GM12878 (cell line): ENCODE results near the gene CENPF. TPM values are rescaled to one million over a fixed set of nuclear protein-coding genes. Genes with fewer than 3 reads are reported as not detected.

ENCODE experiments used
- ATAC-seq: fragments of 200-7000 bp; cut with Tn5 transposase; 3 replicates; pipeline ENCODE4 v1.9.1; 2020; ENCODE audit warnings: mild to moderate bottlenecking, moderate library complexity
- BruUV-seq: library from RNA; stranded (reverse); fragments of 400-500 nt; replicated peaks from 2 replicates; lab custom pipeline; 2021; lab: Mats Ljungman, UMichigan
- CTCF ChIA-PET: fragments of 300-600 bp; sonication (Branson Sonifier 250); formaldehyde crosslinking; extraction: SDS; loops from one replicate; lab custom pipeline; 2021; ENCODE audit warnings: inconsistent platforms; lab: Yijun Ruan, JAX
- POLR2A ChIA-PET: fragments of 350-600 bp; formaldehyde crosslinking; extraction: SDS; loops from one replicate; lab custom pipeline; 2021; ENCODE audit warnings: inconsistent platforms; lab: Charles Lee
- RAD21 ChIA-PET: fragments of 300-600 bp; sonication (Branson Sonifier 250); formaldehyde crosslinking; loops from one replicate; lab custom pipeline; 2023; ENCODE audit warnings: antibody characterized with exemption; ENCODE audit not compliant: unreplicated experiment; lab: Charles Lee
- SMC1A ChIA-PET: fragments of 300-600 bp; sonication (Branson Sonifier 250); formaldehyde crosslinking; loops from one replicate; lab custom pipeline; 2023; ENCODE audit not compliant: unreplicated experiment, uncharacterized antibody; lab: Charles Lee
- DNase-seq: peaks from one replicate; pipeline ENCODE4 v3.0.0-alpha.2; 2011; ENCODE audit warnings: low read depth, low spot score
- FAIRE-seq: peaks from 3 replicates; lab custom pipeline; 2011; peaks lifted over from hg19 to GRCh38; lab: Jason Lieb, UNC
- H2AFZ ChIP-seq: 2 replicates; pipeline ENCODE4 v1.6.0; 2011; ENCODE audit warnings: low read depth, low read length, control low read depth; ENCODE audit not compliant: control insufficient read depth
- H3K27ac ChIP-seq: 2 replicates; pipeline ENCODE4 v1.5.1; 2011; ENCODE audit warnings: control low read depth; ENCODE audit not compliant: control insufficient read depth, insufficient read depth
- H3K27me3 ChIP-seq, 2 experiments: replicated peaks in 1 of 2; 2 replicates each; pipeline versions ENCODE4 v1.6.0 to v1.6.1; 2011; ENCODE audit warnings: low read length in 1 of 2; ENCODE audit not compliant: control insufficient read depth in 2 of 2, insufficient read depth in 2 of 2
- H3K36me3 ChIP-seq, 2 experiments: 2 replicates each; pipeline ENCODE4 v1.5.1; 2011; ENCODE audit warnings: low read length in 1 of 2; ENCODE audit not compliant: control insufficient read depth in 2 of 2, insufficient read depth in 2 of 2
- H3K4me1 ChIP-seq: 2 replicates; pipeline ENCODE4 v1.6.1; 2011; ENCODE audit warnings: mild to moderate bottlenecking, low read length, moderate library complexity, mixed read lengths; ENCODE audit not compliant: control insufficient read depth, insufficient read depth
- H3K4me2 ChIP-seq: 2 replicates; pipeline ENCODE4 v1.6.0; 2011; ENCODE audit warnings: control low read depth; ENCODE audit not compliant: control insufficient read depth, insufficient read depth
- H3K4me3 ChIP-seq: fragments of 200-600 bp; sonication (generic); 2 replicates; pipeline ENCODE4 v1.5.1; 2016
- H3K79me2 ChIP-seq: 2 replicates; pipeline ENCODE4 v1.6.0; 2011; ENCODE audit warnings: low read length; ENCODE audit not compliant: control insufficient read depth, insufficient read depth
- H3K9ac ChIP-seq: 2 replicates; pipeline ENCODE4 v1.8.0; 2011; ENCODE audit warnings: low read length, control low read depth, mixed read lengths; ENCODE audit not compliant: control insufficient read depth, insufficient read depth
- H3K9me3 ChIP-seq: replicated peaks from 3 replicates; pipeline ENCODE4 v1.5.1; 2011; ENCODE audit warnings: mild to moderate bottlenecking, low read length; ENCODE audit not compliant: control insufficient read depth, insufficient read depth
- H4K20me1 ChIP-seq: 2 replicates; pipeline ENCODE4 v1.6.0; 2011; ENCODE audit not compliant: control insufficient read depth, insufficient read depth
- CBFB ChIP-seq: IDR thresholded peaks from 2 replicates; pipeline ENCODE4 v1.6.1; 2016; ENCODE audit warnings: antibody characterized with exemption, low read depth
- CEBPZ ChIP-seq: fragments of 150-350 bp; IDR thresholded peaks from 2 replicates; pipeline ENCODE4 v1.6.1; 2016; ENCODE audit warnings: low read depth, low read length
- CHD4 ChIP-seq: fragments of 200-600 bp; sonication (generic); IDR thresholded peaks from 2 replicates; pipeline ENCODE4 v1.6.1; 2016; ENCODE audit warnings: mild to moderate bottlenecking
- GABPA ChIP-seq: IDR thresholded peaks from 2 replicates; pipeline ENCODE4 v1.6.1; 2014; ENCODE audit warnings: antibody characterized with exemption, low read depth, mild to moderate bottlenecking, inconsistent platforms
- IKZF1 ChIP-seq: fragments of 450-650 bp; conservative IDR thresholded peaks from 2 replicates; pipeline ENCODE4 v1.6.1; 2017; ENCODE audit warnings: antibody characterized with exemption, mild to moderate bottlenecking
- IRF4 ChIP-seq: IDR thresholded peaks from 2 replicates; pipeline ENCODE4 v1.6.1; 2011; ENCODE audit warnings: low read depth, low read length
- KLF5 ChIP-seq: fragments of 450-650 bp; IDR thresholded peaks from 2 replicates; pipeline ENCODE4 v1.6.1; 2014; ENCODE audit warnings: mild to moderate bottlenecking; ENCODE audit not compliant: partially characterized antibody
- MYB ChIP-seq: fragments of 150-350 bp; IDR thresholded peaks from 2 replicates; pipeline ENCODE4 v1.6.1; 2014; ENCODE audit warnings: mild to moderate bottlenecking, low read depth, low read length, borderline replicate concordance
- NR2C1 ChIP-seq: fragments of 450-650 bp; IDR thresholded peaks from 2 replicates; pipeline ENCODE4 v1.6.1; 2017; ENCODE audit warnings: antibody characterized with exemption, mild to moderate bottlenecking, moderate library complexity
- NR2C2 ChIP-seq: IDR thresholded peaks from 2 replicates; pipeline ENCODE4 v1.6.1; 2011; ENCODE audit warnings: borderline replicate concordance, low read depth; ENCODE audit not compliant: control insufficient read depth, insufficient read length
- NR2F1 ChIP-seq: fragments of 450-650 bp; conservative IDR thresholded peaks from 2 replicates; pipeline ENCODE4 v1.6.1; 2017; ENCODE audit warnings: mild to moderate bottlenecking
- SMAD1 ChIP-seq: fragments of 450-650 bp; IDR thresholded peaks from 2 replicates; pipeline ENCODE4 v1.6.1; 2018; ENCODE audit warnings: mild to moderate bottlenecking, low read depth; ENCODE audit not compliant: partially characterized antibody
- SPI1 ChIP-seq: IDR thresholded peaks from 2 replicates; pipeline ENCODE4 v1.6.1; 2011; ENCODE audit warnings: low read depth, mild to moderate bottlenecking, low read length, moderate library complexity, borderline replicate concordance; ENCODE audit not compliant: insufficient read depth
- WGBS: methylation state at CpG from one replicate; pipeline ENCODE4 v1.1.6; 2016; ENCODE audit warnings: low lambda C conversion rate; ENCODE audit not compliant: insufficient replicate concordance, insufficient coverage; ENCODE audit errors: missing lambda C conversion rate; 5-methylcytosine and 5-hydroxymethylcytosine counted together
- in situ Hi-C: fragments of 300-500 bp; cut with MboI; formaldehyde crosslinking; loops from 9 replicates; pipeline ENCODE4 v1.14.3; 2018; ENCODE audit warnings: mixed read lengths
- intact Hi-C: fragments of 100-400 bp; cut with micrococcal nuclease; formaldehyde crosslinking; loops from one replicate; pipeline ENCODE4 v1.14.2; 2022; ENCODE audit not compliant: unreplicated experiment
- polyA plus RNA-seq, 11 experiments: library from polyadenylated mRNA; depleted of rRNA in 4 of 11; unstranded in 6 of 11; stranded (reverse) in 5 of 11; fragments of >200 nt; fragmentation: Nextera tagmentation in 4 of 11; fragmentation: Illumina TruSeq in 1 of 11; extraction: Ambion mirVana in 4 of 11; extraction: Trizol in 1 of 11; gene quantifications; 1 replicate in 1 of 11; 2 replicates in 10 of 11; pipeline versions ENCODE4 v1.2.1 to v1.2.3, GENCODE V29; 2011 to 2016; ENCODE audit warnings: inconsistent platforms in 2 of 11, missing spikeins in 2 of 11, low read depth in 1 of 11
- total RNA-seq, 4 experiments: library from RNA; depleted of rRNA in 3 of 4; stranded (reverse); fragments of >200 nt in 3 of 4; fragmentation: Illumina TruSeq in 1 of 4; extraction: Trizol in 1 of 4; gene quantifications; 2 replicates each; pipeline versions ENCODE4 v1.2.1 to v1.2.3, GENCODE V29; 2013 to 2021
- TF ChIP-seq, protein P1 (sequence below): IDR thresholded peaks from 2 replicates; pipeline ENCODE4 v1.6.1; 2012; ENCODE audit warnings: low read length, inconsistent platforms
- TF ChIP-seq, protein P2 (sequence below): fragments of 450-650 bp; IDR thresholded peaks from 2 replicates; pipeline ENCODE4 v1.6.1; 2017; ENCODE audit warnings: mild to moderate bottlenecking

The CENPF gene
- total and polyA plus RNA-seq, 10 of the 15 experiments (the other 5 are each of a cell fraction or from before 2014, with no cell fraction given) = 26.0 to 132 (median 70.5) TPM

GRCh38 chr1:214638997-214639396 is 36.0 kb downstream of the CENPF start (continued):
- TF ChIP-seq NR2F1 (no peak), CHD4 (no peak), CBFB (no peak), NR2C1 (no peak), MYB (no peak)

- FAIRE-seq (no peak), ATAC-seq (no peak), DNase-seq (no peak)
- no peak overlapping the region for H3K4me3 ChIP-seq
- POLR2A ChIA-PET = no interaction called here
- H3K4me1 ChIP-seq = no peaks in the 10 kb centered on the region
- no peaks in the 10 kb centered on the region for H3K9me3 ChIP-seq
- WGBS = 92% methylated on average over 6 of the region's 6 CpGs
- H3K9ac ChIP-seq = no peak overlapping the region
- no peaks in the 10 kb centered on the region for H4K20me1 ChIP-seq
- in situ Hi-C loops = no loop called here
- SMC1A ChIA-PET = interaction anchor here (0.9 to 1.4 kb wide), 2 partner anchors 19 to 383 kb away, joined by 3 to 4 read pairs; no protein-coding TSS in a partner anchor
- no peaks in the 10 kb centered on the region for H3K27me3 ChIP-seq
- peaks cover under 1 to 36% of the 10 kb centered on the region in 2 experiments for H3K36me3 ChIP-seq
- TF ChIP-seq GABPA (no peak), IKZF1 (no peak), CEBPZ (no peak), SPI1 (no peak), IRF4 (no peak), NR2C2 (no peak), SMAD1 (no peak), KLF5 (no peak)
- TF ChIP-seq, protein P1, sequence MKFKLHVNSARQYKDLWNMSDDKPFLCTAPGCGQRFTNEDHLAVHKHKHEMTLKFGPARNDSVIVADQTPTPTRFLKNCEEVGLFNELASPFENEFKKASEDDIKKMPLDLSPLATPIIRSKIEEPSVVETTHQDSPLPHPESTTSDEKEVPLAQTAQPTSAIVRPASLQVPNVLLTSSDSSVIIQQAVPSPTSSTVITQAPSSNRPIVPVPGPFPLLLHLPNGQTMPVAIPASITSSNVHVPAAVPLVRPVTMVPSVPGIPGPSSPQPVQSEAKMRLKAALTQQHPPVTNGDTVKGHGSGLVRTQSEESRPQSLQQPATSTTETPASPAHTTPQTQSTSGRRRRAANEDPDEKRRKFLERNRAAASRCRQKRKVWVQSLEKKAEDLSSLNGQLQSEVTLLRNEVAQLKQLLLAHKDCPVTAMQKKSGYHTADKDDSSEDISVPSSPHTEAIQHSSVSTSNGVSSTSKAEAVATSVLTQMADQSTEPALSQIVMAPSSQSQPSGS = no peak
- TF ChIP-seq, protein P2, sequence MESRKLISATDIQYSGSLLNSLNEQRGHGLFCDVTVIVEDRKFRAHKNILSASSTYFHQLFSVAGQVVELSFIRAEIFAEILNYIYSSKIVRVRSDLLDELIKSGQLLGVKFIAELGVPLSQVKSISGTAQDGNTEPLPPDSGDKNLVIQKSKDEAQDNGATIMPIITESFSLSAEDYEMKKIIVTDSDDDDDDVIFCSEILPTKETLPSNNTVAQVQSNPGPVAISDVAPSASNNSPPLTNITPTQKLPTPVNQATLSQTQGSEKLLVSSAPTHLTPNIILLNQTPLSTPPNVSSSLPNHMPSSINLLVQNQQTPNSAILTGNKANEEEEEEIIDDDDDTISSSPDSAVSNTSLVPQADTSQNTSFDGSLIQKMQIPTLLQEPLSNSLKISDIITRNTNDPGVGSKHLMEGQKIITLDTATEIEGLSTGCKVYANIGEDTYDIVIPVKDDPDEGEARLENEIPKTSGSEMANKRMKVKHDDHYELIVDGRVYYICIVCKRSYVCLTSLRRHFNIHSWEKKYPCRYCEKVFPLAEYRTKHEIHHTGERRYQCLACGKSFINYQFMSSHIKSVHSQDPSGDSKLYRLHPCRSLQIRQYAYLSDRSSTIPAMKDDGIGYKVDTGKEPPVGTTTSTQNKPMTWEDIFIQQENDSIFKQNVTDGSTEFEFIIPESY = no peak
- TF ChIP-seq, all 136 proteins: peak for 0
- H2AFZ ChIP-seq = no peak overlapping the region
- no peak overlapping the region for H3K27ac ChIP-seq
- intact Hi-C loops = no loop called here
- ChIA-PET RAD21 (interaction anchor here (1.3 kb wide), 1 partner anchor 12 kb away, joined by 3 read pairs; no protein-coding TSS in a partner anchor), CTCF (interaction anchor here (0.8 to 9.9 kb wide), 2 partner anchors 15 to 426 kb away, joined by 3 to 110 read pairs; no protein-coding TSS in a partner anchor)
- no TSS peak for BruUV-seq
- H3K4me2 ChIP-seq = no peak overlapping the region
- no peaks in the 10 kb centered on the region for H3K79me2 ChIP-seq
Observed at GRCh38 chr1:214640431-214641213, 37.6 kb downstream of the CENPF start.
